ENCODE results near the gene ATXN8OS. TPM values are rescaled to one million over a fixed set of nuclear protein-coding genes. Genes with fewer than 3 reads are reported as not detected.

Gene ATXN8OS
- total RNA-seq, 1 experiment from 2014 or later = not detected

Other genes starting within 250 kb of the ATXN8OS start
- not detected in 2 replicates for gene KLHL1, start 626 bp downstream of the ATXN8OS start, total RNA-seq (2014; rRNA removed; shearing (Covaris generic))